Activated CD8-positive, alpha-beta T cell treated with anti-CD3 and anti-CD28 coated beads for 36 hours (primary cell): ENCODE results near the gene IQSEC2. TPM values are rescaled to one million over a fixed set of nuclear protein-coding genes. Genes with fewer than 3 reads are reported as not detected.

Experiments
- ATAC-seq: fragments of 200-7000 bp; cut with Tn5 transposase; one replicate; pipeline ENCODE4 v1.10.0; 2021; ENCODE audit warnings: mild to moderate bottlenecking, moderate library complexity
- CTCF ChIA-PET: fragments of 350-600 bp; sonication (Branson Sonifier 250); formaldehyde crosslinking; loops from one replicate; lab custom pipeline; 2021; ENCODE audit warnings: antibody characterized with exemption; lab: Charles Lee
- POLR2A ChIA-PET: fragments of 350-600 bp; sonication (Branson Sonifier 250); formaldehyde crosslinking; loops from one replicate; lab custom pipeline; 2021; ENCODE audit warnings: antibody characterized with exemption; lab: Charles Lee
- DNase-seq: peaks from one replicate; pipeline ENCODE4 v3.0.0-alpha.2; 2020
- H3K27ac Mint-ChIP-seq: one replicate; pipeline ENCODE4 v1.8.0; 2021; ENCODE audit warnings: mild to moderate bottlenecking, mixed read lengths
- H3K27me3 Mint-ChIP-seq: one replicate; pipeline ENCODE4 v1.8.0; 2021; ENCODE audit warnings: mixed read lengths
- H3K36me3 Mint-ChIP-seq: one replicate; pipeline ENCODE4 v1.8.0; 2021; ENCODE audit warnings: low read depth, mixed read lengths
- H3K4me1 Mint-ChIP-seq: one replicate; pipeline ENCODE4 v1.8.0; 2021; ENCODE audit warnings: low read depth, mixed read lengths
- H3K4me3 Mint-ChIP-seq: one replicate; pipeline ENCODE4 v1.8.0; 2021; ENCODE audit warnings: mild to moderate bottlenecking, moderate library complexity, mixed read lengths
- H3K9me3 Mint-ChIP-seq: one replicate; pipeline ENCODE4 v1.8.0; 2021; ENCODE audit warnings: mixed read lengths
- CTCF ChIP-seq: fragments of 200-600 bp; IDR thresholded peaks from one replicate; pipeline ENCODE4 v1.8.0; 2022; ENCODE audit warnings: antibody characterized with exemption, mild to moderate bottlenecking
- intact Hi-C: fragments of 100-400 bp; cut with micrococcal nuclease; formaldehyde crosslinking; loops from one replicate; pipeline ENCODE4 v1.10.0; 2022
- total RNA-seq, 2 experiments: library from RNA; stranded (reverse); gene quantifications; one replicate each; pipeline ENCODE4 v1.2.3, GENCODE V29; 2021

Gene IQSEC2
- under 1 TPM; 0.05 to 0.07 TPM for total RNA-seq

GRCh38 chrX:53281321-53281822, at the start of gene IQSEC2:
TSS of gene IQSEC2 (minus strand) at chrX:53281584.
- Mint-ChIP-seq H3K36me3 (no peaks in the 10 kb centered on the region), H3K4me1 (peaks cover 7% of the 10 kb centered on the region), H3K27ac (no peak within 1 kb of the TSS), H3K27me3 (no peaks in the 10 kb centered on the region), H3K4me3 (no peak within 1 kb of the TSS), H3K9me3 (no peaks in the 10 kb centered on the region)
- ChIA-PET POLR2A (no interaction called here), CTCF (interaction anchor here (1.0 to 6.6 kb wide), 3 partner anchors 8 to 200 kb away, joined by 3 to 49 read pairs (median 10); no protein-coding TSS in a partner anchor)
- ATAC-seq (no peak), DNase-seq (no peak)
- TF ChIP-seq CTCF = no peak
- intact Hi-C loops = no loop called here

- POLR2A ChIA-PET = no interaction called here
- H3K9me3 Mint-ChIP-seq = no peaks in the 10 kb centered on the region
- no peak for ATAC-seq
- DNase-seq = no peak
- intact Hi-C loops = no loop called here
- no peaks in the 10 kb centered on the region for H3K4me1 Mint-ChIP-seq
- H3K36me3 Mint-ChIP-seq = no peaks in the 10 kb centered on the region
- CTCF ChIA-PET = interaction anchor here (1.0 kb wide), 1 partner anchor 12 kb away, joined by 3 read pairs; no protein-coding TSS in a partner anchor
- no peak for TF ChIP-seq CTCF
- H3K27me3 Mint-ChIP-seq = peaks cover 10% of the 10 kb centered on the region
- no peak overlapping the region for H3K4me3 Mint-ChIP-seq
- no peak overlapping the region for H3K27ac Mint-ChIP-seq
Measured at GRCh38 chrX:53330331-53330730, 48.9 kb upstream of the IQSEC2 start.

DNA sequence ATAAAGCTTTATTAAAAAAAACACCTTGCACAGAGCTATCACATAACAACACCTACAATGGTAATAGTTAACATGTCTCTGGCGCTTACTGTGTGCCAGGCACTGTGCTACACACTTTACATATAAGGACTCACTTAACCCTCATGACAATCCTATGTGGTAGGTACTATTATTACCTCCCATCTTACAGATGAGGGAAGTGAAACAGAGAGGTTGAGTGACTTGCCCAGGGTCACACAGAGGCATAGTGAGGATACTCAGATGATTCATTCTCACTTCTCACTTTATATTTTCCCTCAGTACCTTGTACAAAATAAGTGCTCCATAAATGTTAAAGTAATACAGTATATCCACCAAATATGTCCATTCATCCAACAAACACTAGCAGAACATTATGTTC, 43.4 kb upstream of the IQSEC2 start:
- Mint-ChIP-seq H3K36me3 (no peaks in the 10 kb centered on the region), H3K4me1 (peaks cover 8% of the 10 kb centered on the region), H3K9me3 (no peaks in the 10 kb centered on the region), H3K27ac (no peak overlapping the region), H3K4me3 (no peak overlapping the region), H3K27me3 (peaks cover 30% of the 10 kb centered on the region)
- ChIA-PET POLR2A (no interaction called here), CTCF (interaction anchor here (1.6 kb wide), 1 partner anchor 12 kb away, joined by 4 read pairs; no protein-coding TSS in a partner anchor)
- no peak for TF ChIP-seq CTCF
- no peak for DNase-seq
- ATAC-seq = no peak
- intact Hi-C loops = no loop called here

DNA sequence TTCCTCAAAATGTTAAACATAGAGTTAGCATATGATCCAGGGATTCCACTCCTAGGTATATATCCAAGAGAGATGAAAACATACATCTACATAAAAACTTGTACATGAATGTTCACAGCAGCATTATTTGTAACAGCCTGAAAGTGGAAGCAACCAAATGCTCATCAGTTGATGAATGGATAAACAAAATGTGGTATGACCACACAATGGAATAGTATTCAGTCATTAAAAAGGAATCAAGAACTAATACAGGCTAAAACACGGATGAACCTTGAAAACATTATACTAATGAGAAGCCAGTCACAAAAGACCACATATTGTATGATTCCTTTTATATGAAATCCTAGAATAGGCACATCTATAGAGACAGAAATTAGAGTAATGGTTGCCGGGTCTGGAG, 42.7 kb upstream of the IQSEC2 start:
- ChIA-PET POLR2A (no interaction called here), CTCF (interaction anchor here (1.6 kb wide), 1 partner anchor 11 kb away, joined by 4 read pairs; no protein-coding TSS in a partner anchor)
- no peak for TF ChIP-seq CTCF
- H3K36me3 Mint-ChIP-seq = no peaks in the 10 kb centered on the region
- ATAC-seq = no peak
- no peak overlapping the region for H3K4me3 Mint-ChIP-seq
- peaks cover 12% of the 10 kb centered on the region for H3K4me1 Mint-ChIP-seq
- no peak overlapping the region for H3K27ac Mint-ChIP-seq
- no peaks in the 10 kb centered on the region for H3K9me3 Mint-ChIP-seq
- H3K27me3 Mint-ChIP-seq = peaks cover 37% of the 10 kb centered on the region
- DNase-seq = no peak
- intact Hi-C loops = no loop called here

- CTCF ChIA-PET = interaction anchor here (1.6 kb wide), 1 partner anchor 10 kb away, joined by 4 read pairs; no protein-coding TSS in a partner anchor
- no peaks in the 10 kb centered on the region for H3K36me3 Mint-ChIP-seq
- H3K9me3 Mint-ChIP-seq = no peaks in the 10 kb centered on the region
- DNase-seq (no peak), ATAC-seq (no peak)
- POLR2A ChIA-PET = no interaction called here
- TF ChIP-seq CTCF = no peak
- H3K4me1 Mint-ChIP-seq = peaks cover 12% of the 10 kb centered on the region
- intact Hi-C loops = no loop called here
- H3K4me3 Mint-ChIP-seq = no peak overlapping the region
- peaks cover 46% of the 10 kb centered on the region for H3K27me3 Mint-ChIP-seq
- H3K27ac Mint-ChIP-seq = no peak overlapping the region
Measured at GRCh38 chrX:53323196-53323595, 41.8 kb upstream of the IQSEC2 start.
